ENCODE results near the gene TMSB15C.
A peak's percentile ranks its signal among the peaks of the same experiment; 100 is the strongest.
"Not testable (repeated sequence)": the region's sequence is repeated elsewhere in the genome, so short reads cannot be mapped to it uniquely, and the experiment has no call there.

The TMSB15C gene

DNA sequence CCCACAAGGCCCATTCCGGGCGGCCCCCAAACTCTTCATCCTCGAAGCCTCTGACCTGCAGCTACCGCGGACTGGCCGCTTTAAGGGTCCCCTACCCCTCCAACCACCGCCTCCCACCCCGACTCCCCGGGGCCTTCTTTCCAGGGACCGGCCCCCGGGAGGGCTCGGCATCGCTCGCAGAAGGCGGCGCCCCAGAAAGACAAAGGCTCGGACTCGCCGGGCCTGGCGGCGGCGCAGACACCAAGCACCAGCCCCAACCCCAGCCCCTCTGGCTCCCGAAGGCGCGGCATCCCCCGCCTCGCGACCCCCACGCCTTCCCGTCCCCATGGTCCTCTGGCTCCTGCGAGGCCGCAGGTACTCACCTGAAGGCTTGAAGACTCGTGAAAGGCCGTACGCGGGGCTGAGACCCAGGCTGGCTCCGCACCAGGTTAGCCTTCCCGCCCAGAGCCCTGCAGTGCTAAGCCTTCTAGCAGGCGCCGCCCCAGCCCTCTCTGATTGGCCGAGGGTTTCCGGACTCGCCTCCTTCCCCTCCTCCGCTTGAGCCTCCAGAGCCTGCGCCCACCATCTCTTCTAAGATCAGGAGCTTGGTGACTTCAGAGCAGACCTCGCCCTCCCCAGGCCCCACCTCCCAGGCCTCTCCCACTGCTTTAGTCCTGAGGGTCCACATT is at the start of gene TMSB15C:
Gene TMSB15C (minus strand): TSS at position 459 of the 668 bp plus-strand sequence.
- not testable (repeated sequence) for DNase-seq

DNA sequence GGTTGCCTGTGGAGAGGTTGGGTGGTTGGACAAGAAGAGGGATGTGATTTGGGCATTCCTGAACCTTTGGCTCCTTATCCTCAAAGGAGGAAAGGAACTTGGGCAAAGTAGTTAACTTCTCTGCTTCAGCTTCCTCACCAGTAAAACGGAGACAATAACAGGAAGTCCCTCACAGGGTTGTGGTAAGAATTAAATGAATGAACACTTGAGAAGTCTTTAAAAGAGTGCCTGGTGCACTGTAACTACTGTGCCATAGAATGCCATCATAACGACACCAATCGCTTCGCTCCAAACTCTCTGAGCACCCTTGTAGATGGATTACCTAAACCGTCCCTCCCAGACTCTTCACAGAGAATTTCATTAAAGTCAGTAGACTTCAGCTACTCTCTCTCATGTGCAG is 46.8 kb upstream of the TMSB15C start:
- DNase-seq: peak; percentile 18

DNA sequence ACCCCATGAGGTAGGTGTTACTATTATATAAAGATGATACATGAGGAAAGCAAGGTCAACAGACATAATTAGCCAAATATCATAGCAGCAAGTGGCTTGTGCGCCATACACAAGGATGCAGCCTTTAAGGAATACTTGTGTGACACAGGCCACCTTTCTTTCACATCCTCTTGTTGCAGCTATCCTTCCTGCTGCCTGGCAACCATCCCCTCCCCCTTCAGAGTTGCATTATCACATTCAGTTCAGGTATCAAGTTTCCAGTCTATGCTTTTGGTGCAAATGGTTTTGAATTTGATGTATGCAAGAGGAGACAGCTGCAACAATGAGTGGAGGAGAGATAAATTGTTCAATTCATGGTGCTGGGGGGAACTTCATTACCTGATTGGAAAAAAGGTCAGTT is 42.7 kb upstream of the TMSB15C start:
- DNase-seq: no peak

DNA sequence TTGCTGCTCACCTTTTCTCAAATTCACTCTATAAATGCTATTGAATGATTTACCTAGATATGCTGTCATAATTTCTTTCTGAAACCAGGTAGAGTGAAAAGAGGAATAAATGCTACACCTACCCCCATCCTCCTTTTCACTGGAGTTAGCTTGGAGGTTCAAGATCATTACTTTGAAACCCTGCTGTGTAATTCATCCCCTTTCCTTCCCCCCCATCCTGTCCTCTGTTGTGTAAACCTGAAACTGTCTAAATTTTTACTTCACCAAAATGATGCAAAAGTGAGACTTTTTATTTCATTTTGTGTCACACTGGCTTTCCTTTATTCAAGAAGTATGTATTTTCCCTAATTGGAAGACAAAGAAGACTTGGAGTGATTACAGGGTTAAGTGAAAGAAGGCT is 41.7 kb upstream of the TMSB15C start:
- DNase-seq: no peak

DNA sequence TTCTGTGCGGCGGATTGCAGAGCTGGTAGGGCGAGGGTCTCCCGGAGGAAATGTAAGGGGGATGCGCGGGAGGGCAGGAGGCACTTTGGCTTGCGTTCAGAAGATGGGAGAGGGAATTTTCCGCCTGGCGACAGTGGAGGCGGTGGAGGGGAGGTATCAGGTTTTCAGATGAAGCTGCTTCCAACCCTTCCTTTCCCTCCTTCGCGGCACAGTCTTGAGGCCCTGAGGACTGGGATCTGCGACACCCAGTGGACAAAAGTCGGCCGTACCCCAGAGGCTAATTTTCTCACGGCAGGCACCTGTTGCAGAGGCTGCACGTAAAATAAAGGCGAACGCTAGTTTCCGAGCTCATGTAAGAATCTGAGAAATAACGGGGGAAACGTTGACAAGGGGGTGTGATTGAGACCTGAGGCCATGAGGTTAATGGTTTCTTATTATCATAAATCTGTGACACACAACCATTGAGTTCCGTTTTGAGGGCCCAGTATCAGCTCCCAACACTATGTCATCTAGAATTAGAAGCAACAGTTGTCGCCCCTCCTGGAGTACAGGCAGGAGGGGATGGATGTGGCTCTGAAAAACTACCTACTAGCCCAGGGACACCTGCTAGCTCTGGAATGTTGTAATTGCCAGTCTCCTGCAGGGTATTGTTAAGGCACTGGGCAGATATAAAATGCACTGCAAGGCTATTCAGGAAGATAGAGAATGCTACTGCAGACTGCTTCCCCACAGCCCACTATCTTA is 37.4 kb upstream of the TMSB15C start:
- DNase-seq: peak; percentile 71

DNA sequence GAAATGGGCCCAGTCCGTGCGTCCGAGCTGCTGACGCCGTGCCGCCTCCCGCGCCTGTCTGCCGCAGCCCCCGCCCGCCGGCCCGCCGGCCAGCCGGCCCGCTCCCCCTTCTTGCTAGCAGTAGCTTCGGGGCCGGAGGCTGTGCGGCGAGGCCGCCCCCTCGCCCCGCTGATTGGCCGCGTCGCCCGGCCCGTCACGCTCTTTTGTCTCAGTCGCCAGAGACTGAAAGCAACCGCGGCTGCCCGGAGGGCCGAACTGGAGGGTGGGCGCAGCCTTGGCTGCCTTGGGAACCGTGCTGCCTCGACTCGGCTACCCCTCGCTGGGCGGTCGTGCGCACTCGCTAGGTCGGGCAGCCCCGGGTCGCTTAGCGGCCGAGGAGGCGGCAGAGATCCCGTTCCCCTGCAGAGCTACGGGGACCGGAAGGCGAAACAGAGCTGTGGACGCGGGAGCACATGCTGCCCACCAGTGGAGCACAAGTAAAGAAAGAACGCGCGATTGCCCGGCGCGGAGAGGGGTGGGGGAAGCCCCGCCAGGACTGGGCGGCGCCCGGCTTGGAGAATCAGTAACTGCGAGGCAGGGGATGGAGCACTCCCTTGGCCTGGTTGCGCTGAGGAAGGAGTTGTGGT is 36.4 kb upstream of the TMSB15C start, which contains the start of gene ZCCHC18:
Gene ZCCHC18 (plus strand): TSS at position 198 of the 626 bp plus-strand sequence. CDS start 1,589 bp downstream, outside the sequence.
- DNase-seq: peak; percentile 44

DNA sequence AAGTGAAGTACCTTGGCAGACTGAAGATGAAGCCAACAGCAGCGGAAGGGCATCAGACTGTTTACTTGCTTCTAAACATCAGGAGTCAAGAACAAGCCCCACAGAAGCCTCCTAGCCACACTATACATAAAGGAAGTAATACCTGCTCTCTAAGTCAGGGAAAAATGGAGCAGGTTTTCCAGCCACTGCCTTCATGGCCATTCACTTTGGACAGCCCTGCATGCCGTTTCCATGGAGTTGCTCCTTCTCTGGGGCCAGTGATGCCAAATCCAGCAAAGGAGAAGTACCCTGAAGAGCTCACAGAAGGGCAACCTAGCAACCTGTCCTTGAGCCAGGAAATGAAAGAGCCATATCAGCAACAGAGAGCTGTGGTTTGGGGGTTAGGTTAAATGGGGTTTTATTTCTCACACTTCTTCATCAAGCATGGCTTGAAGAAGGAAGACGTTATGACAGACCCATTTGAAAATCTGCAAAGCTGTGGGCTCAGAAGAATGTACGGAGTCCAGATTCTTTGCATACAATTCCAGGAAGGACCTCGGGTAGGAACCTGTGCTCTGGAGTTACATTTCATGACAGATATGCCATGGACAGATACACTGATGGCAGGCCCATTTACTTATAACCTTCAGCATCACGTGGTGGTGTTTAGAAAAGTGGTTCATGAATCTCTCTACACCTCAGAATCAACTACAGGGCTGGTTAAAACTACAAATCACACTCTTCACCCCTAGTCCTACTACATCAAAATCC is 34.6 kb upstream of the TMSB15C start:
- peak; percentile 8 for DNase-seq

DNA sequence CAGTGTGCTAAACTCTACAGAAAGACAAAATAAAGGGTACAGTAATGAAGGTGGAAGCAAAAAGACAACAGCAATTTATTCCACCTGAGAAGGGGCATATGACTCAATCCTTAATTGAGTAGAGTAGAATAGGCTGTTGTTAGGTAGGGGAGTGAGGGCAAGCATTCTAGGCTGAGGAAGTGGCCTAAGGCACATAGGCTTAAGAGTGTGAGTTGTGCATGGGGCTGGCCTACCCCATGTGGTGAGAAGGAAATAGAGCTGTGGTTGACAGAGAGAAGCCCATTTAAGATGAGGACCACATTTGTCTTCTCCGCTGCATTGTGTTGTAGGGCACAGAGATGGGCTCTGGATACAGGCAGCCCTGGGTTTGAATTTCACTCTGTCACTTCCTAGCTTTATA is 32.9 kb upstream of the TMSB15C start:
- DNase-seq: no peak

DNA sequence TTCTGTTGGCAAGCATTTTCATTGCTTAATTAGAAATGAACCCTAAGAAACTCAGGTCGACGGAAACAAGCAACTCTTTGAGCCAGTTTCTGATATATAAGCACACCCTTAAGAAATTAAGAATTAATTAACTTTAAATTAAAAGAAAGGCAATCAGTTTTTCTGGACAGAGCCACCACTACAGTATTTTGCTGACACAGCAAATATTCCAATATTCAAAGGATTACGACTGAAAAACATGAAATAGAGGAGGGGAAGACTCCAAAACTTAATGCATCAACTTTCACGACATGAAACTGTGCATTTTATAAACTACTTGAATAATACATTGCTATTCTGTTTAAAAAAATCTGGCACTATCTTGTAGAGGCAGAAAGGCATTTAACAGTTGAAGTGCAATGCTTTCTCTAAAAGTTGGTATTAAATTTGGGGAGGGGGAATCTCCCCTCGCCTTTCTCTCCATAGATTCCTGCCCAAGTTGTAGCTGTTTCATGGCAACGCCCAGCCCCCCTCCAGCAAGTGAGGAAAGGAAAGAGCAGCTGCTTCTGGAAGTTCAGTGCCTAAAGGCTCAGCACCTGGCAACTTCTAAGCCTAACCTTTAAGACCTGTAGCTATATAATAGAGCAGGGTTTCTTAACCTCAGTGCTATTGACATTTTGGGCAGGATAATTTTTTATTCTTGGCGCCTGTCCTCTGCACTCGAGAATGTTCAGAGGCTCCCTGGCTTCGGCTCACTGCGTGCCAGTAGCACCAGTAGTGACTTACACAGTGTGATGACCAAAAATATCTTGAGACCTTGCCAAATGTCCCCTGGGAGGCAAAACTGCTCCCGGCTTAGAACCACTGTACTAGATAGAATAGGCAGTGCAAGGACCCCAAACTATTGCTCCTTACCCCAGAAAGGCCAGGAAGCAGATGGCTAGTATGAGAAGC is 29.6 kb upstream of the TMSB15C start:
- no peak for DNase-seq

DNA sequence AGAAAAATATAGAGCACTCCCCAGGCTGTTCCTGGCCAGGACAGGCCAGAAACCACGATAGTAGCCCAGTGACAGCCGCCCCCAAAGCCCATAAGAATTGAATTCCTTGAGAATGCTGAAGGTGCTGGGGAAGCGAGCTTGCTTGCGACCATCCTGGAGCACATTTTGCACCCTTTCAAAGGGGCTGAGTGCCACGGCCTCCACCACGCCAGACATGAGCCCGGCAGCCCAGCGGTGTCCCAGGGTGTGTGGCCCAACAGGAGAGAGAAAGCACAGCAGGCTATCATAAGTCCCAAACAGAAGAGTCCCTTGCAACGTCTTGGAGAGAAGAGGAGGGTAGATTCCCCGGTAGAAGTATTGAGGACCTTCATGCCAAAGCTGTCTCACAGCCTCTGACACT is 28.6 kb upstream of the TMSB15C start:
- DNase-seq: no peak

DNA sequence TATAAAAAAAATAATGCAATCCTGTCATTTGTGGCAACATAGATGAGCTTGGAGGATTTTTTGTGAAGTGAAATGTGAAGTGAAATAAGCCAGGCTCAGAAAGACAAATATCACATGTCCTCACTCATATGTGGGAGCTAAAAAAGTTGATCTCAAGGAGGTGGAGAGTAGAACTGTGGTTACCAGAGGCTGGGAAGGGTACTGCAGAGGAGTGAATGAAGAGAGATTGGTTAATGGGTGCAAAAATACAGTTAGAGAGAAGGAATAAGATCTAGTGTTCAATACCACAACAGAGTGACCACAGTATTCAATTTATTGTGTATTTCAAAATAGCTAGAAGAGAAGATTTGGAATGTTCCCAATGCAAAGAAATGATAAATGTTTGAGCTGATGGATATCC is 22.9 kb upstream of the TMSB15C start:
- no peak for DNase-seq

DNA sequence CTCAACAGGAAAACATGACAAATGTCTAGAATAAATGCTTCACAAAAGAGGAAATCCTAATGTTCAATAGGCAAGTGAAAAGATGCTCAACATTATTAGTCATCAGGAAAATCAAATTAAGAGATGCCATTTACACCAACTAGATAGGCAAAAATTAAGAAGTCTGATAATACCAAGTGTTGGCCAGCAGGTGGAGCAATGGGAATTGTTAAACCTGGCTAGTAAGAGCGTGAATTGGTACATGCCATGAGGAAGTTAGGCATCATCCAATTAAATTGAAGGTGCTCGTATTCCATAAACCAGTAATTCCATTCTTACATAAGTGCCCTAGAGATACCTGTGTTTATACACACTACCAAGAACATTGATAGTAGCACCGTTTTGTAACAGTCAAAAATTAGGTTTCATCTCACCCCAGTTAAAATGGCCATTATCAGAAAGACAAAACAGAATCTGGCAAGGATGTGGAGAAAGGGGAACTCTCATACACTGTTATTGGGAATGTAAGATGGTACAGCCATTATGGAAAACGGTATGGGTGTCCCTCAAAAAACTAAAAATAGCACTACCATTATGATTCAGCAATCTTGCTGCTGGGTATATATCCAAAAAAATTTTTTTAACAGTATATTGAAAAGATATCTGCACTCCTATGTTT is 22.2 kb upstream of the TMSB15C start:
- peak; percentile 71 for DNase-seq

DNA sequence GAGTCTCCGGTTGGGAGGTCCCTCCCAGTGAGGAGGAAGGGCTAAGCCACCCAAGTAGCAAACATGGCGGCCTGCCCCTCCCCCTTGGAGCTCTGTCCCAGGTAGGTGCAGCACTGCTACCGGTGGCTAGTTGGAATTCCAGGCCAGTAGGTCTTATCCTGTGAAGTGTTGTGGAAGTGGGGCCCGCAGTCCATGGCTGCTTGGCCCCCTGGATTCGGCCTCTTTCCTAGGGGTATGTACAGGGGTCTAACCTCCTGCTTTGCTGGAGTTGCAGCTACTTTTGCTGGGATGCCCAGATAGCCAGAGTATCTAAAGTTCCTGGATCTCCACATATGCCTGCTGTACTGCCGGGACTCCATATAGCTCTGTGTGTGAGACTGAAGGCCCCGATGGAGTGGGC is 9.9 kb upstream of the TMSB15C start:
- no peak for DNase-seq

DNA sequence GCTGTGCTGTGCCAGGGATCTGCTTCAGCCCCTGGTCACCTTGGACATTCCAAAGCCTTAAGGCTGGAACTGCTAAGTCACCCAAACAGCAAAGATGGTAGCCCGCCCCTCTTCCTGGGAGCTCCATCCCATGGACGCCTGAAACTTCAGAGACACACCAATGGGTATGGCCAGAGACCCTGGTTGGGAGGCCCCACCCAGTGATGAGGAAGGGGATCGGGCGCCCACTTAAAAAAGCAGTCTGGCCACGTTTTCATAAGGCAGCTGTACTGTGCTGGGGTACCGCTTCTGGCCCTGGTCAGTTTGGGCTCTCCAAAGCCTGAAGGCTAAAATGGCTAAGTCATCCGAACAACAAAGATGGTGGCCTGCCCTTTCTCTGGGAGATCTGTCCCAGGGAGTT is 9.4 kb upstream of the TMSB15C start:
- no peak for DNase-seq

DNA sequence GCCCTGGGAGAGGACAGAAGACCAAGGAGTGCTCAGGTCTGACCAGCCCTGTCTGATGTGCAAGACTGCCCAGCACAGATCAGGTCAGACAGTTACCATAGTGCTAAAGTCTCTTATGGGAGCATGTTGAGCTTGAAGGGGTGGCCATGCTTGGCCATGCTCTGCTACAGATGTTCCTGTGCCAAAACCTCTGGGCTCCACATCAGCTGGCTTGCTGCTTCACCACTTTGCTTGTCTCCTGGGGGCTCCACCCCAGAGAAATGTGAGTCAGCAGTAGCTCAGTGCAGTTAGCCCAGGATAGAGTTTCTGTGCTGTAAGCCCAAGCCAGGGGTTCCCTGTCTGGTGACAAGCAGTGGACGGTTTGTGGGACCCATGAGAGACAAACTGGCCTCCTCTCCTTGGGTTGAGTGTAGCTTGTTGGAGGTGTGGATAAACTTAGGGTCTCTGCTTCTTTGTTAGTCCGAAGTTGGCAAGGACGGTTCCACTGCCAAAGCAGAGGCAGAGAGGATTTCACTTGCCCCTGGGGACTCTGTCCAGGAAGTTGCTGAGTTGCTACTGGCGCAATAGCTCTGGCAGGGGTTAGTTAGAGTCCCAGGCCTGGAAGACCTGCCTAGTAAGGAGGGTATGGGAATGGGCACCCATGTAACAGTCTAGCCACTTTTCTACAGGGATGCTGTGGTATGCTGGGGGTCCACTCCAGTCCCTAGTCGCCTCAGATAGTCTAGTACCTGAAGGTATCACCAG is 8.7 kb upstream of the TMSB15C start:
- DNase-seq: no peak

DNA sequence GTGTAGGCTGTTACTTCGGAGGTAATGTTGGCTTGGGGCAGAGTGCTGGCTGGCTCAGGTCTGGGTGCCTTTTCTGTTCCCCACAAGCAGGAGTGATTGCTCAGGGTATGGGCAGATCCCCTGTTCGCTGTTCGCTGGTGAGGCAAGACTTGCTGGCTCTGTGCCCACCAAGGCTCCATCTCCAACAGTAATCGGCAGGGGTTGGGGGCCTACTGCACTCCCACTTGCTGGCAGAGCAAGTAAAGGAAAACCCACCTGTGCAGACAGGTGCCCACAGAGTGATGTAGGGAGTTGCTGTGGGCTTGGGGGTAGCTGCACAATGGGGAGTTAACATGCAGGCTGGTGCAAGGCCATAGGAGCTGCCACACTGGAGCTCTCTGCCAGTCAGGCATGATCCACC is 8.0 kb upstream of the TMSB15C start:
- DNase-seq: no peak

DNA sequence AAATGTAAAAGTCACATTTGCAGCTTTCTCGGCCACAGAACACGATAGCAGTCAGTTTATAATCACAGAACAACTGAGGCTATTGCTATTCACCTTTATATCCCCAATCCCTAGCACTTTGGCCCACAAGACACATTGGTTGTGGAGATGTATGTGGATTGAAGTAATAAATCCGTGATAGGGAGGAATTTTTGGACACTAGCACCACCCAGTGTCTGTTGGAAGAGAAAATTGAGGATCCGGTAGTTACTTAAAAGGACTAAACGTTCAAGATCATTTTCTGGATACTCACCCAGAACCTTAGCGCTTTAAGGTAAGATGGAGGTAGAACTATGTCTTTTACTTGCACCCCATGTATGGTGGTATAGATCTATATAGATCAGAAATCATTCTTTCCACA is 1.8 kb upstream of the TMSB15C start:
- DNase-seq: not testable (repeated sequence)

DNA sequence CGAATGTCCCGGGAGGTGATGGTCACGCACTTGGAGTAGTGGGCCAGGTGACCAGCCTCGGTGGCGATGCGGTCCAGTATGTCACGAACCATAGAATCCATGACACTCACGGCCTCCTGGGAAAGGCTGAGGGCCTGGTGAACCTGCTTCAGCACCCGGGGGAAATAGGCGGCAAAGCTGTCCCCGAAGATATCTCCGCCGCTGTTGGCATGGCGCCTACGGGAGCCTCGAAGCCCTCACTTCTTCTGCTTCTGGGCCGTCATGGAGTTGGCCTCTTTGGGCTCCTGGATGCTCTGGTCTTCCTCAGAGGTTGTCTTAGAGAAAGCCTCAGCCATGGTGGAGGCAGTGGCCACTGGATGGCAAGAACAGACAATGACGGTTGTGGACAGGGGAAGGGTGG is 13.4 kb downstream of the TMSB15C start:
- not testable (repeated sequence) for DNase-seq

DNA sequence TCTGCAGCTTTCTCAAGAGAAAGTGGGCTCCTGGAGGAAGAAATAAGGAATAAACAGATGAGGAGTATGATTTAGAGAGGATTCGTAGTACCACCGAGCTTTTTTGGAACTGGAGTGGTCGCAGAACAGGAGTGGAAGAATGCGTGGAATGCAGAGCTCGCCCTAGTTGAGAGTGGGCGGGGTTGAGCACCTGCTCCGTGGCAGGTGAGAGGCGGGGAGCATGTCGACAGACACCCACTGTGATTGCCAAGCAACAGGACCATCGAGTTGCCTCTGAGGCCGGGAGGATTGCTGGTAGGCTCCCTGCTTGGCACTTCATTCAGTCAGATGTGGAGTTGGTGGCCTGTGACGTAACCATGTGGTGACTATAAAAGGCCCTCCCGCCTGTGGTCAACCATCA is 21.1 kb downstream of the TMSB15C start:
- not testable (repeated sequence) for DNase-seq

DNA sequence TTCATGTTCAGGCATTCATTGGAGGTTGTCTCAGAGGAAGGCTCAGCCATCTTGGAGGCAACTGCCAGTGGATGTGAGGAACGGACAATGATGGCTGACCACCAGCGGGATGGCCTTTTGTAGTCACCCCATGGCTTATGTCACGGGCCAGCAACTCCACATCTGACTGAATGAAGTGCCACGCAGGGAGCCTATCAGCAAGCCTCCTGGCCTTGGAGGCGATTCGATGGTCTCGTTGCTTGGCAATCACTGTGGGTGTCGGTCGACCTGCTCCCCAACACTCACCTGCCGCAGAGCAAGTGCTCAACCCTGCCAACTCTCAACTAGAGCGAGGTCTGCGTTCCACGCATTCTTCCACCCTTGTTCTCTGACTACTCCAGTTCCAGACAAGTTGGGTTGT is 28.9 kb downstream of the TMSB15C start:
- no peak for DNase-seq

DNA sequence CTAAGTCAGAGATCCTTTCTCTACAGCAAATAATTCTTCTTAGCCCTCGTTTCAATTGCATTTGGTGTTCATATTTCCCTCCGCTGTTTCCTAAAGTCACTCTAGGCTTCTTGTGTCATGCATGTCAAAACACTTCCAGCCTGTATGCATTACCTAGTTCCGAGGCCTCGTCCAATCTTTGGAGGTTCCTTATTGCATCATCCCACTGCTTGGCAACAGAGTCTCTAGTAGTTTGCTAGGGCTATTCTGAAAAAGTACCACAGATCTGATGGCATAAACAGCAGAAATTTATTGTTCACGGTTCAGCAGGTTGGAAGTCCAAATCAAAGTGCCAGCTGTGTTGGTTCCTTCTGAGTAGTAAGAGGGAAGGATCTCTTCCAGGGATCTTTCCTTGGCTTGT is 30.4 kb downstream of the TMSB15C start:
- no peak for DNase-seq
